Loucy (cell line): ENCODE results near the gene PARD3B.

Experiments used
- CTCF ChIP-seq: fragments of 200-600 bp; sonication (generic); conservative IDR thresholded peaks from 2 replicates; pipeline ENCODE4 v1.5.1; 2014; ENCODE audit warnings: mild to moderate bottlenecking, antibody characterized with exemption, low read length
- EZH2phosphoT487 ChIP-seq: fragments of 200-600 bp; IDR thresholded peaks from 2 replicates; pipeline ENCODE4 v1.6.1; 2018; ENCODE audit warnings: antibody characterized with exemption, mild to moderate bottlenecking, moderate library complexity, borderline replicate concordance

DNA sequence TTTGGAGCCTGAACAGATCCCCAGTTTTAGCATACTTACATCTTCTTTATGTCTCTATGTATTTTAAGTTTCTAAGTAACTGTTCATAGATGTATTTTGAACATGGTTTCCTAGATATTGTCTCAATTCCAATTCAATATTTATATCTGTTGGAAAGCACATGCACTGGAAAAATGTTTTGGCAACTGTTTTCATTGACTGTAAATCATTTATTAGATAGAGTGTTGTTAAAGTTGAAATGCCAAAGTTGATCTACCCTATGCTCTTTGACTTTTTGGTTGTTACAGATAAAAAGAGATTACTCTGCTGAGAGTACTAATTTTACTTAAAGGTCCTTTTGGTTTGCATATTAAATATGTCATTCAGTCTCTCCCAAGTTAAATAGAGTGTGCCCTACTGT, 792.0 kb downstream of the PARD3B start:
- TF ChIP-seq CTCF = no peak
- TF ChIP-seq EZH2phosphoT487 = no peak
